Tibial artery (tissue), 4 donors: Measurements from ENCODE around the gene SIX2.
A peak's percentile ranks its signal among the peaks of the same experiment; 100 is the strongest.

ENCODE experiments used
- DNase-seq, 2 donors: peaks; one replicate each; pipeline ENCODE4 v3.0.0-alpha.2; 2019
- H3K27ac ChIP-seq, 2 donors: fragments of 200-600 bp; sonication (generic) in 1 of 2; 1 replicate in 1 of 2; 2 replicates in 1 of 2; pipeline ENCODE4 v1.5.1; 2018 to 2019; ENCODE audit warnings: mild to moderate bottlenecking in 1 of 2
- H3K27me3 ChIP-seq, 2 donors: fragments of 200-600 bp; sonication (generic) in 1 of 2; one replicate each; pipeline versions ENCODE4 v1.5.1 to v1.6.0; 2016 to 2019
- H3K36me3 ChIP-seq, 3 donors: fragments of 200-600 bp; sonication (generic) in 2 of 3; one replicate each; pipeline ENCODE4 v1.5.1; 2016 to 2019; ENCODE audit warnings: mild to moderate bottlenecking in 2 of 3
- H3K4me1 ChIP-seq, 4 donors: fragments of 200-600 bp; sonication (generic) in 2 of 4; 1 replicate in 3 of 4; 2 replicates in 1 of 4; pipeline ENCODE4 v1.5.1; 2016 to 2019
- H3K4me3 ChIP-seq, 2 donors: fragments of 200-600 bp; sonication (generic) in 1 of 2; 1 replicate in 1 of 2; 2 replicates in 1 of 2; pipeline ENCODE4 v1.5.1; 2018 to 2019; ENCODE audit warnings: mild to moderate bottlenecking in 2 of 2
- H3K9me3 ChIP-seq, 3 donors: fragments of 200-600 bp; sonication (generic) in 1 of 3; one replicate each; pipeline ENCODE4 v1.5.1; 2016 to 2019
- CTCF ChIP-seq, 2 experiments: fragments of 200-600 bp in 1 of 2; fragments of 450-650 bp in 1 of 2; IDR thresholded peaks; one replicate each; pipeline ENCODE4 v1.5.1; 2017 to 2019; ENCODE audit warnings: antibody characterized with exemption in 2 of 2, mild to moderate bottlenecking in 1 of 2, moderate library complexity in 1 of 2
- intact Hi-C: fragments of 100-400 bp; cut with DNase I; formaldehyde crosslinking; loops from one replicate; pipeline ENCODE4 v1.15.0; 2023; ENCODE audit warnings: low total_unique reads

SIX2 gene

GRCh38 chr2:45003579-45004551 is 5.4 kb downstream of the SIX2 start:
- Histone ChIP-seq H3K36me3 (no peaks in the 10 kb centered on the region), H3K9me3 (no peaks in the 10 kb centered on the region), H3K27ac (no peak overlapping the region), H3K4me1 (peaks cover 0 to 27% (median 20%) of the 10 kb centered on the region in 4 donors), H3K4me3 (peak overlapping the region in 1 of 2 donors; percentile 5), H3K27me3 (peaks cover 0 to 53% of the 10 kb centered on the region in 2 donors)
- intact Hi-C loops = no loop called here
- no peak for TF ChIP-seq CTCF (IDR thresholded peaks at IDR 0.05)
- no peak for DNase-seq

- Histone ChIP-seq H3K27me3 (peaks cover 0 to 60% of the 10 kb centered on the region in 2 donors), H3K27ac (no peak overlapping the region), H3K9me3 (no peaks in the 10 kb centered on the region), H3K4me3 (no peak overlapping the region), H3K36me3 (no peaks in the 10 kb centered on the region), H3K4me1 (peaks cover 0 to 19% (median 12%) of the 10 kb centered on the region in 4 donors)
- intact Hi-C loops = no loop called here
- TF ChIP-seq CTCF (IDR thresholded peaks at IDR 0.05) = no peak
- no peak for DNase-seq
Observed at GRCh38 chr2:45002686-45003085, 6.6 kb downstream of the SIX2 start.

- intact Hi-C loops = no loop called here
- Histone ChIP-seq H3K36me3 (no peaks in the 10 kb centered on the region), H3K4me3 (peak overlapping the region in 1 of 2 donors; percentile 50), H3K9me3 (no peaks in the 10 kb centered on the region), H3K27ac (no peak overlapping the region), H3K4me1 (peaks cover 0 to 19% (median 12%) of the 10 kb centered on the region in 4 donors), H3K27me3 (peaks cover 0 to 65% of the 10 kb centered on the region in 2 donors)
- DNase-seq = no peak
- no peak for TF ChIP-seq CTCF (IDR thresholded peaks at IDR 0.05)
Observed at GRCh38 chr2:45001869-45002385, 7.3 kb downstream of the SIX2 start.

- no peaks in the 10 kb centered on the region for H3K36me3 ChIP-seq
- peaks cover 0 to 19% (median 12%) of the 10 kb centered on the region in 4 donors for H3K4me1 ChIP-seq
- no peak for TF ChIP-seq CTCF (IDR thresholded peaks at IDR 0.05)
- H3K27me3 ChIP-seq = peaks cover 0 to 67% of the 10 kb centered on the region in 2 donors
- H3K9me3 ChIP-seq = no peaks in the 10 kb centered on the region
- H3K27ac ChIP-seq = no peak overlapping the region
- H3K4me3 ChIP-seq = peak overlapping the region; percentile 40 to 50
- intact Hi-C loops = no loop called here
- no peak for DNase-seq
Observed at GRCh38 chr2:45000921-45001868, 8.1 kb downstream of the SIX2 start.

GRCh38 chr2:45000341-45000901 is 8.8 kb downstream of the SIX2 start:
- DNase-seq = no peak
- intact Hi-C loops = no loop called here
- Histone ChIP-seq H3K27ac (no peak overlapping the region), H3K4me1 (peaks cover 0 to 19% (median 12%) of the 10 kb centered on the region in 4 donors), H3K9me3 (no peaks in the 10 kb centered on the region), H3K4me3 (peak overlapping the region; percentile 40 to 50), H3K27me3 (peaks cover 0 to 67% of the 10 kb centered on the region in 2 donors), H3K36me3 (no peaks in the 10 kb centered on the region)
- TF ChIP-seq CTCF (IDR thresholded peaks at IDR 0.05) = no peak
